GM12878 (cell line): ENCODE results near the gene C1QTNF9B. TPM values are rescaled to one million over a fixed set of nuclear protein-coding genes. Genes with fewer than 3 reads are reported as not detected.

Source experiments
- ATAC-seq: fragments of 200-7000 bp; cut with Tn5 transposase; 3 replicates; pipeline ENCODE4 v1.9.1; 2020; ENCODE audit warnings: mild to moderate bottlenecking, moderate library complexity
- BruUV-seq: library from RNA; stranded (reverse); fragments of 400-500 nt; replicated peaks from 2 replicates; lab custom pipeline; 2021; lab: Mats Ljungman, UMichigan
- CTCF ChIA-PET: fragments of 300-600 bp; sonication (Branson Sonifier 250); formaldehyde crosslinking; extraction: SDS; loops from one replicate; lab custom pipeline; 2021; ENCODE audit warnings: inconsistent platforms; lab: Yijun Ruan, JAX
- POLR2A ChIA-PET: fragments of 350-600 bp; formaldehyde crosslinking; extraction: SDS; loops from one replicate; lab custom pipeline; 2021; ENCODE audit warnings: inconsistent platforms; lab: Charles Lee
- RAD21 ChIA-PET: fragments of 300-600 bp; sonication (Branson Sonifier 250); formaldehyde crosslinking; loops from one replicate; lab custom pipeline; 2023; ENCODE audit warnings: antibody characterized with exemption; ENCODE audit not compliant: unreplicated experiment; lab: Charles Lee
- SMC1A ChIA-PET: fragments of 300-600 bp; sonication (Branson Sonifier 250); formaldehyde crosslinking; loops from one replicate; lab custom pipeline; 2023; ENCODE audit not compliant: unreplicated experiment, uncharacterized antibody; lab: Charles Lee
- DNase-seq: peaks from one replicate; pipeline ENCODE4 v3.0.0-alpha.2; 2011; ENCODE audit warnings: low read depth, low spot score
- FAIRE-seq: peaks from 3 replicates; lab custom pipeline; 2011; peaks lifted over from hg19 to GRCh38; lab: Jason Lieb, UNC
- H2AFZ ChIP-seq: 2 replicates; pipeline ENCODE4 v1.6.0; 2011; ENCODE audit warnings: low read depth, low read length, control low read depth; ENCODE audit not compliant: control insufficient read depth
- H3K27ac ChIP-seq: 2 replicates; pipeline ENCODE4 v1.5.1; 2011; ENCODE audit warnings: control low read depth; ENCODE audit not compliant: control insufficient read depth, insufficient read depth
- H3K27me3 ChIP-seq, 2 experiments: replicated peaks in 1 of 2; 2 replicates each; pipeline versions ENCODE4 v1.6.0 to v1.6.1; 2011; ENCODE audit warnings: low read length in 1 of 2; ENCODE audit not compliant: control insufficient read depth in 2 of 2, insufficient read depth in 2 of 2
- H3K36me3 ChIP-seq, 2 experiments: 2 replicates each; pipeline ENCODE4 v1.5.1; 2011; ENCODE audit warnings: low read length in 1 of 2; ENCODE audit not compliant: control insufficient read depth in 2 of 2, insufficient read depth in 2 of 2
- H3K4me1 ChIP-seq: 2 replicates; pipeline ENCODE4 v1.6.1; 2011; ENCODE audit warnings: mild to moderate bottlenecking, low read length, moderate library complexity, mixed read lengths; ENCODE audit not compliant: control insufficient read depth, insufficient read depth
- H3K4me2 ChIP-seq: 2 replicates; pipeline ENCODE4 v1.6.0; 2011; ENCODE audit warnings: control low read depth; ENCODE audit not compliant: control insufficient read depth, insufficient read depth
- H3K4me3 ChIP-seq: fragments of 200-600 bp; sonication (generic); 2 replicates; pipeline ENCODE4 v1.5.1; 2016
- H3K79me2 ChIP-seq: 2 replicates; pipeline ENCODE4 v1.6.0; 2011; ENCODE audit warnings: low read length; ENCODE audit not compliant: control insufficient read depth, insufficient read depth
- H3K9ac ChIP-seq: 2 replicates; pipeline ENCODE4 v1.8.0; 2011; ENCODE audit warnings: low read length, control low read depth, mixed read lengths; ENCODE audit not compliant: control insufficient read depth, insufficient read depth
- H3K9me3 ChIP-seq: replicated peaks from 3 replicates; pipeline ENCODE4 v1.5.1; 2011; ENCODE audit warnings: mild to moderate bottlenecking, low read length; ENCODE audit not compliant: control insufficient read depth, insufficient read depth
- H4K20me1 ChIP-seq: 2 replicates; pipeline ENCODE4 v1.6.0; 2011; ENCODE audit not compliant: control insufficient read depth, insufficient read depth
- CEBPZ ChIP-seq: fragments of 150-350 bp; IDR thresholded peaks from 2 replicates; pipeline ENCODE4 v1.6.1; 2016; ENCODE audit warnings: low read depth, low read length
- CREM ChIP-seq: IDR thresholded peaks from 2 replicates; pipeline ENCODE4 v1.6.1; 2014; ENCODE audit warnings: antibody characterized with exemption, low read depth
- FOXK2 ChIP-seq: fragments of 450-650 bp; IDR thresholded peaks from 2 replicates; pipeline ENCODE4 v1.6.1; 2017; ENCODE audit warnings: mild to moderate bottlenecking, moderate library complexity
- HDGF ChIP-seq: fragments of 450-650 bp; IDR thresholded peaks from 2 replicates; pipeline ENCODE4 v1.6.1; 2016; ENCODE audit warnings: antibody characterized with exemption
- RCOR1 ChIP-seq: conservative IDR thresholded peaks from 2 replicates; pipeline ENCODE4 v1.6.1; 2012; ENCODE audit warnings: low read depth, low read length, improper control_type of control experiment
- USF1 ChIP-seq: IDR thresholded peaks from 2 replicates; pipeline ENCODE4 v1.6.1; 2011; ENCODE audit warnings: borderline replicate concordance, low read depth, mild to moderate bottlenecking, moderate library complexity, mixed read lengths, low read length; ENCODE audit not compliant: insufficient read depth; ENCODE audit errors: extremely low read length
- USF2 ChIP-seq: IDR thresholded peaks from 2 replicates; pipeline ENCODE4 v1.6.1; 2011; ENCODE audit warnings: low read depth, low read length, improper control_type of control experiment, borderline replicate concordance
- ZBTB4 ChIP-seq: fragments of 450-650 bp; formaldehyde crosslinking; IDR thresholded peaks from 2 replicates; pipeline ENCODE4 v1.4.0; 2022; ENCODE audit warnings: mild to moderate bottlenecking, moderate library complexity
- WGBS: methylation state at CpG from one replicate; pipeline ENCODE4 v1.1.6; 2016; ENCODE audit warnings: low lambda C conversion rate; ENCODE audit not compliant: insufficient replicate concordance, insufficient coverage; ENCODE audit errors: missing lambda C conversion rate; 5-methylcytosine and 5-hydroxymethylcytosine counted together
- in situ Hi-C: fragments of 300-500 bp; cut with MboI; formaldehyde crosslinking; loops from 9 replicates; pipeline ENCODE4 v1.14.3; 2018; ENCODE audit warnings: mixed read lengths
- intact Hi-C: fragments of 100-400 bp; cut with micrococcal nuclease; formaldehyde crosslinking; loops from one replicate; pipeline ENCODE4 v1.14.2; 2022; ENCODE audit not compliant: unreplicated experiment
- polyA plus RNA-seq, 11 experiments: library from polyadenylated mRNA; depleted of rRNA in 4 of 11; unstranded in 6 of 11; stranded (reverse) in 5 of 11; fragments of >200 nt; fragmentation: Nextera tagmentation in 4 of 11; fragmentation: Illumina TruSeq in 1 of 11; extraction: Ambion mirVana in 4 of 11; extraction: Trizol in 1 of 11; gene quantifications; 1 replicate in 1 of 11; 2 replicates in 10 of 11; pipeline versions ENCODE4 v1.2.1 to v1.2.3, GENCODE V29; 2011 to 2016; ENCODE audit warnings: inconsistent platforms in 2 of 11, missing spikeins in 2 of 11, low read depth in 1 of 11
- total RNA-seq, 4 experiments: library from RNA; depleted of rRNA in 3 of 4; stranded (reverse); fragments of >200 nt in 3 of 4; fragmentation: Illumina TruSeq in 1 of 4; extraction: Trizol in 1 of 4; gene quantifications; 2 replicates each; pipeline versions ENCODE4 v1.2.1 to v1.2.3, GENCODE V29; 2013 to 2021

Gene C1QTNF9B
- total and polyA plus RNA-seq, 10 of the 15 experiments (the other 5 are each of a cell fraction or from before 2014, with no cell fraction given): 0.10 to 0.48 (median 0.32) TPM; not detected in 6

- in situ Hi-C loops: no loop called here
- no TSS peak for BruUV-seq
- no peaks in the 10 kb centered on the region for H3K36me3 ChIP-seq
- peaks cover 9% of the 10 kb centered on the region for H3K4me1 ChIP-seq
- ChIA-PET SMC1A (interaction anchor here (0.7 to 2.5 kb wide), 20 partner anchors 10 to 401 kb away, joined by 3 to 13 read pairs (median 4); no protein-coding TSS in a partner anchor), RAD21 (interaction anchor here (0.8 to 1.6 kb wide), 5 partner anchors 24 to 61 kb away, joined by 3 to 7 read pairs (median 3); no protein-coding TSS in a partner anchor), POLR2A (no interaction called here)
- no peak overlapping the region for H3K4me3 ChIP-seq
- no peak for FAIRE-seq
- H3K79me2 ChIP-seq: no peaks in the 10 kb centered on the region
- no peak for TF ChIP-seq CEBPZ
- no peak for TF ChIP-seq USF2
- TF ChIP-seq CREM: no peak
- TF ChIP-seq FOXK2: no peak
- no peak for TF ChIP-seq USF1
- no peak for TF ChIP-seq ZBTB4 (CRISPR knock-in tag)
- TF ChIP-seq RCOR1: no peak
- no peak for TF ChIP-seq HDGF
- TF ChIP-seq, all 136 proteins: peak for 0
- no peak overlapping the region for H3K27ac ChIP-seq
- no peak for DNase-seq
- H3K9me3 ChIP-seq: no peaks in the 10 kb centered on the region
- H3K4me2 ChIP-seq: no peak overlapping the region
- no peak overlapping the region for H3K9ac ChIP-seq
- H3K27me3 ChIP-seq: no peaks in the 10 kb centered on the region
- no peaks in the 10 kb centered on the region for H4K20me1 ChIP-seq
- intact Hi-C loops: no loop called here
- CTCF ChIA-PET: interaction anchor here (0.7 to 1.9 kb wide), 14 partner anchors 8 to 402 kb away, joined by 3 to 11 read pairs (median 4); partner anchors contain the start of gene MIPEP
- H2AFZ ChIP-seq: no peak overlapping the region
- no peak for ATAC-seq
- 70% methylated on average over 5 of the region's 5 CpGs for whole genome bisulfite sequencing
Observed at GRCh38 chr13:23868521-23868920, 28.8 kb downstream of the C1QTNF9B start.
